Gastroesophageal sphincter (tissue), 4 donors: ENCODE results near the gene PREP. TPM values are rescaled to one million over a fixed set of nuclear protein-coding genes. Genes with fewer than 3 reads are reported as not detected.
A peak's percentile ranks its signal among the peaks of the same experiment; 100 is the strongest.

ENCODE experiments used
- ATAC-seq: fragments of 150-250 bp; one replicate; pipeline ENCODE4 v1.9.1; 2016; ENCODE audit warnings: mild to moderate bottlenecking, moderate library complexity
- H3K27ac ChIP-seq, 4 donors: fragments of 200-600 bp; sonication (generic) in 3 of 4; 1 replicate in 3 of 4; 2 replicates in 1 of 4; pipeline ENCODE4 v1.5.1; 2016 to 2019
- H3K27me3 ChIP-seq: fragments of 200-600 bp; sonication (generic); one replicate; pipeline ENCODE4 v1.5.1; 2019
- H3K36me3 ChIP-seq, 2 donors: fragments of 200-600 bp; sonication (generic); one replicate each; pipeline ENCODE4 v1.5.1; 2019; ENCODE audit warnings: control low read depth in 1 of 2
- H3K4me1 ChIP-seq, 3 donors: fragments of 200-600 bp; sonication (generic); 1 replicate in 2 of 3; 2 replicates in 1 of 3; pipeline ENCODE4 v1.5.1; 2016 to 2019; ENCODE audit warnings: control low read depth in 2 of 3
- H3K4me3 ChIP-seq, 2 donors: fragments of 200-600 bp; sonication (generic); one replicate each; pipeline ENCODE4 v1.5.1; 2019; ENCODE audit warnings: mild to moderate bottlenecking in 1 of 2, moderate library complexity in 1 of 2
- H3K9me3 ChIP-seq, 3 donors: fragments of 200-600 bp; sonication (generic); one replicate each; pipeline ENCODE4 v1.5.1; 2017 to 2019; ENCODE audit warnings: control low read depth in 2 of 3
- CTCF ChIP-seq, 4 experiments: fragments of 200-600 bp in 2 of 4; fragments of 450-650 bp in 2 of 4; sonication (generic) in 1 of 4; IDR thresholded peaks; one replicate each; pipeline ENCODE4 v1.5.1; 2017 to 2019; ENCODE audit warnings: antibody characterized with exemption in 4 of 4, mild to moderate bottlenecking in 2 of 4, moderate library complexity in 2 of 4
- EP300 ChIP-seq: sonication (generic); formaldehyde crosslinking; IDR thresholded peaks from one replicate; pipeline ENCODE4 v1.6.1; 2017; ENCODE audit warnings: antibody characterized with exemption, mild to moderate bottlenecking
- POLR2A ChIP-seq, 2 donors: fragments of 450-650 bp; IDR thresholded peaks; one replicate each; pipeline ENCODE4 v1.6.1; 2017; ENCODE audit warnings: antibody characterized with exemption in 2 of 2, mild to moderate bottlenecking in 2 of 2, moderate library complexity in 1 of 2
- POLR2AphosphoS5 ChIP-seq: sonication (generic); formaldehyde crosslinking; IDR thresholded peaks from one replicate; pipeline ENCODE4 v1.6.1; 2017; ENCODE audit warnings: antibody characterized with exemption
- WGBS, 2 donors: methylation state at CpG; one replicate each; pipeline ENCODE4 v1.1.5; 2018; ENCODE audit warnings: low coverage in 1 of 2; 5-methylcytosine and 5-hydroxymethylcytosine counted together
- total RNA-seq, 4 donors: library from RNA; depleted of rRNA; stranded (reverse); fragments of >200 nt; gene quantifications; one replicate each; pipeline ENCODE4 v1.1.0, GENCODE V29; 2016

Gene PREP
- 10 to 100 TPM; 13.9 to 19.8 (median 17.4) TPM for total RNA-seq

GRCh38 chr6:105402939-105403935 is at the start of gene PREP:
Gene PREP (minus strand): TSS chr6:105403082. CDS start chr6:105402891, 191 bp downstream.
- H3K4me3 ChIP-seq: peak within 1 kb of the TSS; percentile 82 to 92
- peak within 1 kb of the TSS; percentile 60 to 90 (median 90) for H3K27ac ChIP-seq
- no peaks in the 10 kb centered on the region for H3K9me3 ChIP-seq
- WGBS, 2 donors: 4 to 7% methylated on average over 5 to 7 of the region's 84 CpGs
- H3K36me3 ChIP-seq: no peaks in the 10 kb centered on the region
- H3K27me3 ChIP-seq: no peaks in the 10 kb centered on the region
- peaks cover 0 to 48% (median 8%) of the 10 kb centered on the region in 3 donors for H3K4me1 ChIP-seq
- peak; percentile 97 for ATAC-seq
- TF ChIP-seq POLR2AphosphoS5 (no peak), EP300 (no peak), CTCF (IDR thresholded peaks at IDR 0.05) (peak; percentile 51 to 68 (median 65)), POLR2A (IDR thresholded peaks at IDR 0.05) (peak; percentile 17 to 66)

- H3K4me1 ChIP-seq: no peaks in the 10 kb centered on the region
- H3K27ac ChIP-seq: no peak overlapping the region
- ATAC-seq: no peak
- TF ChIP-seq POLR2AphosphoS5: no peak
- no peak for TF ChIP-seq POLR2A (IDR thresholded peaks at IDR 0.05)
- no peak for TF ChIP-seq CTCF (IDR thresholded peaks at IDR 0.05)
- TF ChIP-seq EP300: no peak
- WGBS, 2 donors: 90% methylated on average over 2 of the region's 2 CpGs; no CpG with 5 or more reads in 1 of the 2 donors
- H3K36me3 ChIP-seq: no peaks in the 10 kb centered on the region
- H3K9me3 ChIP-seq: no peaks in the 10 kb centered on the region
- no peaks in the 10 kb centered on the region for H3K27me3 ChIP-seq
- H3K4me3 ChIP-seq: no peak overlapping the region
Observed at GRCh38 chr6:105452376-105452775, 49.5 kb upstream of the PREP start.

GRCh38 chr6:105449756-105450390 is 47.0 kb upstream of the PREP start:
- no peaks in the 10 kb centered on the region for H3K27me3 ChIP-seq
- ATAC-seq: no peak
- H3K4me3 ChIP-seq: no peak overlapping the region
- H3K9me3 ChIP-seq: no peaks in the 10 kb centered on the region
- no peak overlapping the region for H3K27ac ChIP-seq
- no peak for TF ChIP-seq POLR2A (IDR thresholded peaks at IDR 0.05)
- no peaks in the 10 kb centered on the region for H3K4me1 ChIP-seq
- WGBS, 2 donors: 57 to 80% methylated on average over 1 of the region's 2 CpGs
- no peaks in the 10 kb centered on the region for H3K36me3 ChIP-seq

GRCh38 chr6:105445481-105445880 is 42.6 kb upstream of the PREP start:
- no peaks in the 10 kb centered on the region for H3K27me3 ChIP-seq
- ATAC-seq: no peak
- H3K27ac ChIP-seq: no peak overlapping the region
- no peak for TF ChIP-seq EP300
- no peak for TF ChIP-seq CTCF (IDR thresholded peaks at IDR 0.05)
- TF ChIP-seq POLR2AphosphoS5: no peak
- TF ChIP-seq POLR2A (IDR thresholded peaks at IDR 0.05): no peak
- 17 to 33% methylated on average over 1 of the region's 1 CpG for WGBS, 2 donors
- no peaks in the 10 kb centered on the region for H3K4me1 ChIP-seq
- no peaks in the 10 kb centered on the region for H3K36me3 ChIP-seq
- H3K9me3 ChIP-seq: no peaks in the 10 kb centered on the region
- no peak overlapping the region for H3K4me3 ChIP-seq

- H3K36me3 ChIP-seq: no peaks in the 10 kb centered on the region
- 76 to 94% methylated on average over 4 to 6 of the region's 6 CpGs for WGBS, 2 donors
- H3K4me1 ChIP-seq: no peaks in the 10 kb centered on the region
- no peaks in the 10 kb centered on the region for H3K9me3 ChIP-seq
- no peak overlapping the region for H3K4me3 ChIP-seq
- no peak overlapping the region for H3K27ac ChIP-seq
- no peak for TF ChIP-seq POLR2AphosphoS5
- no peak for TF ChIP-seq CTCF (IDR thresholded peaks at IDR 0.05)
- no peak for TF ChIP-seq EP300
- TF ChIP-seq POLR2A (IDR thresholded peaks at IDR 0.05): no peak
- ATAC-seq: no peak
- no peaks in the 10 kb centered on the region for H3K27me3 ChIP-seq
Observed at GRCh38 chr6:105443941-105444340, 41.1 kb upstream of the PREP start.
